Endothelial cell (in vitro differentiated cells): ENCODE measurements around the gene JMJD8. TPM values are rescaled to one million over a fixed set of nuclear protein-coding genes. Genes with fewer than 3 reads are reported as not detected.

Source experiments
- DNase-seq: peaks from one replicate; pipeline ENCODE4 v3.0.0; 2021; ENCODE audit warnings: low spot score
- H3K27ac Mint-ChIP-seq: one replicate; pipeline ENCODE4 v1.8.0; 2021; ENCODE audit warnings: mixed read lengths, inconsistent platforms; ENCODE audit not compliant: unreplicated experiment
- H3K27me3 Mint-ChIP-seq: one replicate; pipeline ENCODE4 v1.8.0; 2021; ENCODE audit warnings: mild to moderate bottlenecking, moderate library complexity, mixed read lengths, inconsistent platforms; ENCODE audit not compliant: unreplicated experiment
- H3K36me3 Mint-ChIP-seq: one replicate; pipeline ENCODE4 v1.8.0; 2021; ENCODE audit warnings: mild to moderate bottlenecking, low read depth, mixed read lengths, inconsistent platforms; ENCODE audit not compliant: unreplicated experiment
- H3K4me1 Mint-ChIP-seq: one replicate; pipeline ENCODE4 v1.8.0; 2021; ENCODE audit warnings: mild to moderate bottlenecking, mixed read lengths, inconsistent platforms; ENCODE audit not compliant: unreplicated experiment
- H3K4me3 Mint-ChIP-seq: one replicate; pipeline ENCODE4 v1.8.0; 2021; ENCODE audit warnings: mild to moderate bottlenecking, mixed read lengths, inconsistent platforms; ENCODE audit not compliant: unreplicated experiment
- H3K9me3 Mint-ChIP-seq: one replicate; pipeline ENCODE4 v1.8.0; 2021; ENCODE audit warnings: mixed read lengths, inconsistent platforms; ENCODE audit not compliant: unreplicated experiment
- total RNA-seq: library from RNA; stranded (reverse); fragmentation: NEBNext Ultra II Directional; extraction: Animal tissue kit (Norgen Biotek cat#: 25700); gene quantifications from one replicate; pipeline ENCODE4 v1.2.1, GENCODE V29; 2021; ENCODE audit not compliant: unreplicated experiment
- TF ChIP-seq, protein P1 (sequence below): fragments of 200-600 bp; sonication (generic); IDR thresholded peaks from one replicate; pipeline ENCODE4 v1.5.0; 2021; ENCODE audit warnings: antibody characterized with exemption; ENCODE audit not compliant: unreplicated experiment

Gene JMJD8
- total RNA-seq, 1 donor from 2014 or later: 31.6 TPM

DNA sequence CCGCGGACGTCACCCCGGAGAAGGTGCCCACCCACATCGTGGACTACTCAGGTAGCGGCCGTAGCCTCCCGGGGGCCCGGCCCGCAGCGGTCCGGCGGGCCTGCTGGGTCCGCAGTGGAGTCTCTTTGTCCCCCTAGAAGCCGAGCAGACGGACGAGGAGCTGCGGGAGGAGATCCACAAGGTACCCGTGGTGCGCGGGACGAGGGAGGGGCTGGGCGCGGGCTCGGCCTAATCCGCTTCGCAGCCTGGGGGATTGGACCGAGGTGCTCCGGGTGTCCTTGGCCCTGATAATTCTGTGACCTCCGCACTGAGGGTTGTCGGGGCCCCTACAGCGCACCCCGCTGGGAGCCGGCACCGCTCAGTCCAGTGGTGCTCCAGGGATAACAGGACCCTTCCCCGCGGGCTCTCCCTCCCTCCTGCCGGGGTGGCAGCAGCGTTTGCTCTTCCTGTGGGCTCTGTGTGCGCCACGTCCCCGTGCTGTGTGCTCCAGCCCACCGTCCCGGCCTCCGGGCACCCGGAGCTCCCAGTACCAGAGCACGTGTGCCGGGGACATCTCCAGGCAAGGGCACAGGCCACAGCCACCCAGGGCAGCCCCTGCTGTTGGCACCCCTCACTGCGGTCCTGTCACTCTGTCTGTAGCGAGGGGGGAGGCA lies 15.5 kb downstream of the JMJD8 start:
- H3K36me3 Mint-ChIP-seq: no peaks in the 10 kb centered on the region
- no peaks in the 10 kb centered on the region for H3K9me3 Mint-ChIP-seq
- TF ChIP-seq, protein P1, sequence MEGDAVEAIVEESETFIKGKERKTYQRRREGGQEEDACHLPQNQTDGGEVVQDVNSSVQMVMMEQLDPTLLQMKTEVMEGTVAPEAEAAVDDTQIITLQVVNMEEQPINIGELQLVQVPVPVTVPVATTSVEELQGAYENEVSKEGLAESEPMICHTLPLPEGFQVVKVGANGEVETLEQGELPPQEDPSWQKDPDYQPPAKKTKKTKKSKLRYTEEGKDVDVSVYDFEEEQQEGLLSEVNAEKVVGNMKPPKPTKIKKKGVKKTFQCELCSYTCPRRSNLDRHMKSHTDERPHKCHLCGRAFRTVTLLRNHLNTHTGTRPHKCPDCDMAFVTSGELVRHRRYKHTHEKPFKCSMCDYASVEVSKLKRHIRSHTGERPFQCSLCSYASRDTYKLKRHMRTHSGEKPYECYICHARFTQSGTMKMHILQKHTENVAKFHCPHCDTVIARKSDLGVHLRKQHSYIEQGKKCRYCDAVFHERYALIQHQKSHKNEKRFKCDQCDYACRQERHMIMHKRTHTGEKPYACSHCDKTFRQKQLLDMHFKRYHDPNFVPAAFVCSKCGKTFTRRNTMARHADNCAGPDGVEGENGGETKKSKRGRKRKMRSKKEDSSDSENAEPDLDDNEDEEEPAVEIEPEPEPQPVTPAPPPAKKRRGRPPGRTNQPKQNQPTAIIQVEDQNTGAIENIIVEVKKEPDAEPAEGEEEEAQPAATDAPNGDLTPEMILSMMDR: no peak
- no peaks in the 10 kb centered on the region for H3K4me1 Mint-ChIP-seq
- no peak overlapping the region for H3K27ac Mint-ChIP-seq
- peak overlapping the region; percentile 81 for H3K4me3 Mint-ChIP-seq
- no peak for DNase-seq
- H3K27me3 Mint-ChIP-seq: peaks cover 5% of the 10 kb centered on the region

DNA sequence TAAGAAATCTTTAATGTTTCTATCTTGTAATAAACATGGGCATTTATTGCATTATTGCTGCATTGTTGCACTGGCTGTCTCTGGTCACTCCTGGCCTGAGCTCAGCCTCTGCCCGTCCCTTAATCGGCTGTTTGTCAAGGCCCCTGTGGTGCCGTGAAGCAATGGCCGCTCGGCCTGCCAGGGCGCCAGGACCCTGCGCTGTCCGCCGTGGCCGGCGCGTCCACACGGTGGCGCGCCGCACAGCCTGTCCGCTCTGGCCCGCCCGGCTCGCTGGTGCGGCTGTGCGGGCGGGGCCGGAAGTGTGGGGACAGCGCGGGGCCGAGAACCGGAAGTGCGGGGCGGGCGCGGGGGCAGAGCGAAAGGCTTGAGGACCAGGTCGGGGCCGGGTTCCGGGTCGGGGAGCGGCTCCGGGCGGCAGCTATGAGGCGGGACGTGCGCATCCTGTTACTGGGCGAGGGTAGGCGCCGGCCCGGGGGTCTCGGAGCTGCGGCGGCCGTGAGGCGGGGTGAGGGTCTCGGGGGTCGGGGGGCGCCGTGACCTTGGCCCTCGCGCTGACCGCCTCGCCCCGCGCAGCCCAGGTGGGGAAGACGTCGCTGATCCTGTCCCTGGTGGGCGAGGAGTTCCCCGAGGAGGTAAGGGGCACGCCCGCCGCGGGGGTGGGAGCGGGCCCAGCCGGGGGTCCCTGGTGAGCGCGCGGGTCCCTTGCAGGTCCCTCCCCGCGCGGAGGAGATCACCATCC lies 16.2 kb downstream of the JMJD8 start, which contains the start of gene RHOT2:
RHOT2 (plus strand) TSS at position 353 of the 739 bp plus-strand sequence; CDS start at position 421, 68 bp downstream.
- TF ChIP-seq, protein P1: peak; percentile 70
- Mint-ChIP-seq H3K27ac (peak within 1 kb of the TSS; percentile 42), H3K4me3 (peak within 1 kb of the TSS; percentile 81), H3K36me3 (peaks cover 2% of the 10 kb centered on the region), H3K9me3 (no peaks in the 10 kb centered on the region), H3K4me1 (no peaks in the 10 kb centered on the region), H3K27me3 (peaks cover 5% of the 10 kb centered on the region)
- DNase-seq: peak; percentile 94

DNA sequence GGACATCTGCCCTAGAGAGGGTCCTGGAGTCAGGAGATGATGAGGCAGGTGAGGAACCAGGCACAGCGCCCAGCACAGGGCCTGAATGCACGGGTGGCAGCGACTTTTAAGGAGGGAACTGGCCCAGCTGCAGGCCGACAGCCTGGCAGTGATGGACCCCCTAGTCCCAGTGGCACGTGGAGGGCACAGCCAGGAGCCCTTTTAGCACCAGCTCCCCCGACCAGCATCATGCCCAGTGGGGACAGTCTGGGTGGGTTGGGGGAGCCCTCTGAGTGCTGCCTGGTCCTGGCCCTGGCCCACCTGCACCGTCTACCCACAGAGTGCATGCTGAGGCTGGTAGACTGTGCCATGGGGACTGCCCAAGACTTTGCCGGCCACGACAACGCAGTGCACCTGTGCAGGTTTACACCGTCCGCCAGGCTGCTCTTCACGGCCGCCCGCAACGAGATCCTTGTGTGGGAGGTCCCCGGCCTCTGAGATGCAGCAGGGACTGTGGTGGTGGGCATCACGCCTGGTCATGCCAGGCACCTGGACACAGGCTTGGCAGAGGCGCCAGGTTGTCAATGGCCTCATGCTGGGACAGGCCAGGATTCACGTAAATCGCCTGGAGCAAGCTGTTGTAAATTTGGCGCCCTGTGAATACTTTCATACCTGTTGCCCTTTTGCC lies 16.9 kb downstream of the JMJD8 start:
- no peak for DNase-seq
- peak overlapping the region; percentile 47 for H3K4me3 Mint-ChIP-seq
- TF ChIP-seq, protein P1: no peak
- H3K27me3 Mint-ChIP-seq: peaks cover 10% of the 10 kb centered on the region
- no peaks in the 10 kb centered on the region for H3K9me3 Mint-ChIP-seq
- H3K4me1 Mint-ChIP-seq: no peaks in the 10 kb centered on the region
- peak overlapping the region; percentile 42 for H3K27ac Mint-ChIP-seq
- H3K36me3 Mint-ChIP-seq: peaks cover 3% of the 10 kb centered on the region

DNA sequence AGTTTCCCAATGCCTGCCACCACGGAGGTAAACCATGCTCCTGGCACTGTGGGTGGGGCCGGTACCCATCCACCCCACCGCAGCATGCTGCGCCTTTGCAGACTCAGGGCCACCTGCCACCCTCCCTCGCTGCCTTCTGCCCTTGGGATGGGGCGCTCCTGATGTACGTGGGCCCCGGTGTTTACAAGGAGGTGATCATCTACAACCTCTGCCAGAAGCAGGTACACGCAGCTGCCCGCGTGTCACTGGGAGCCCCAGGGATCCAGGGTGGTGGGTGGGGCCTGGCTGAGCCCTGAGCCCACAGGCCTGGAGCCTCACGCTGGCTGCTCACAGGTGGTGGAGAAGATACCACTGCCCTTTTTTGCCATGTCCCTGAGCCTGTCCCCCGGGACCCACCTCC lies 17.6 kb downstream of the JMJD8 start:
- DNase-seq: no peak
- TF ChIP-seq, protein P1: no peak
- H3K36me3 Mint-ChIP-seq: peaks cover 3% of the 10 kb centered on the region
- no peaks in the 10 kb centered on the region for H3K4me1 Mint-ChIP-seq
- H3K9me3 Mint-ChIP-seq: no peaks in the 10 kb centered on the region
- no peak overlapping the region for H3K27ac Mint-ChIP-seq
- H3K27me3 Mint-ChIP-seq: peaks cover 10% of the 10 kb centered on the region
- no peak overlapping the region for H3K4me3 Mint-ChIP-seq

DNA sequence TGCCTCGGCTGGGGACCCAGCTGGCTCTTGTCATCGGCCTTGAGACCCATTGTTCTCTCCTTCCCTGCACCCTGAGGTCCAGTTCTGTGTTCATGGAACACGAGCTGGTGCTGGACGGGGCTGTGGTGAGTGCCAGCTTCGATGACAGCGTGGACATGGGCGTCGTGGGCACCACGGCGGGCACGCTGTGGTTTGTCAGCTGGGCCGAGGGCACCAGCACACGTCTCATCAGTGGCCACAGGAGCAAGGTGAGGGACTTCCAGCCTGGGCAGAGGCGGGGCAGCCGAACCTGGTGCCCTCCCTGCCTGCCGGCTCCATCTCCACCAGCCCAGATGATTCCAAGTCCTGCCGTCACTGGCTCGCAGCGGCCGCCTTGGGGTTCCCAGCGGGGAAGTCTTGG lies 21.5 kb downstream of the JMJD8 start:
- Mint-ChIP-seq H3K36me3 (peaks cover 3% of the 10 kb centered on the region), H3K4me3 (no peak overlapping the region), H3K4me1 (no peaks in the 10 kb centered on the region), H3K27me3 (peaks cover 9% of the 10 kb centered on the region), H3K9me3 (no peaks in the 10 kb centered on the region), H3K27ac (no peak overlapping the region)
- TF ChIP-seq, protein P1: no peak
- no peak for DNase-seq
